ENCODE results near the gene ACAD11. TPM values are rescaled to one million over a fixed set of nuclear protein-coding genes. Genes with fewer than 3 reads are reported as not detected.

The ACAD11 gene
- total RNA-seq, 1 experiment from 2014 or later = 15.4 TPM

- ATAC-seq (no peak), DNase-seq (ENCODE audit: low read depth, low spot score) (no peak)
- Histone ChIP-seq H3K4me1 (ENCODE audit: control insufficient read depth, insufficient read depth, low read length) (no peaks in the 10 kb centered on the region), H3K9me3 (ENCODE audit: control insufficient read depth, insufficient read depth, low read depth, low read length) (no peaks in the 10 kb centered on the region), H3K36me3 (ENCODE audit: control insufficient read depth, insufficient read depth, low read length) (peaks cover 57% of the 10 kb centered on the region), H3K27me3 (ENCODE audit: control insufficient read depth, insufficient read depth, low read length) (no peaks in the 10 kb centered on the region), H3K4me3 (ENCODE audit: low read depth in 2 of 2, low read length in 2 of 2) (no peak overlapping the region), H3K27ac (ENCODE audit: low read length) (no peak overlapping the region)
- in situ Hi-C loops (cut with HindIII; ENCODE audit: low pct_unique_long_range_greater_than_20kb, low sequenced_read_pairs) = no loop called here
- no TSS peak for BruUV-seq (replicated peaks)
- POLR2A ChIA-PET = no interaction called here
- CTCF ChIA-PET = no interaction called here
- intact Hi-C loops (cut with micrococcal nuclease; ENCODE audit: unreplicated experiment) = no loop called here
- no peak for TF ChIP-seq REST (IDR thresholded peaks at IDR 0.05; ENCODE audit: insufficient read depth in 1 of 2, low read depth in 2 of 2, low read length in 1 of 2)
- TF ChIP-seq POLR2AphosphoS5 (IDR thresholded peaks at IDR 0.05; ENCODE audit: low read depth, low read length) = no peak
- TF ChIP-seq CTCF (IDR thresholded peaks at IDR 0.05) = no peak
Measured at GRCh38 chr3:132513057-132513456, 146.6 kb downstream of the ACAD11 start.

GRCh38 chr3:132509506-132509905 lies 150.1 kb downstream of the ACAD11 start:
- ATAC-seq = no peak

More at GRCh38 chr3:132509506-132509905, 150.1 kb downstream of the ACAD11 start:
- CTCF ChIA-PET = no interaction called here
- no peak for DNase-seq (ENCODE audit: low read depth, low spot score)
- TF ChIP-seq SIN3A (IDR thresholded peaks at IDR 0.05; ENCODE audit: borderline replicate concordance, insufficient read depth, low read depth, low read length) = no peak
- no peak for TF ChIP-seq TCF7L2 (IDR thresholded peaks at IDR 0.05; ENCODE audit: low read depth, low read length)
- TF ChIP-seq CTCF (IDR thresholded peaks at IDR 0.05) = no peak
- no peak for TF ChIP-seq POLR2AphosphoS5 (IDR thresholded peaks at IDR 0.05; ENCODE audit: low read depth, low read length)
- Histone ChIP-seq H3K36me3 (ENCODE audit: control insufficient read depth, insufficient read depth, low read length) (peaks cover 65% of the 10 kb centered on the region), H3K27me3 (ENCODE audit: control insufficient read depth, insufficient read depth, low read length) (no peaks in the 10 kb centered on the region), H3K4me1 (ENCODE audit: control insufficient read depth, insufficient read depth, low read length) (no peaks in the 10 kb centered on the region), H3K4me3 (ENCODE audit: low read depth in 2 of 2, low read length in 2 of 2) (no peak overlapping the region), H3K27ac (ENCODE audit: low read length) (no peak overlapping the region), H3K9me3 (ENCODE audit: control insufficient read depth, insufficient read depth, low read depth, low read length) (no peaks in the 10 kb centered on the region)
- POLR2A ChIA-PET = no interaction called here
- no TSS peak for BruUV-seq (replicated peaks)
- intact Hi-C loops (cut with micrococcal nuclease; ENCODE audit: unreplicated experiment) (no loop called here), in situ Hi-C loops (cut with HindIII; ENCODE audit: low pct_unique_long_range_greater_than_20kb, low sequenced_read_pairs) (no loop called here)
